T-helper 17 cell (primary cell): Measurements from ENCODE around the gene PSMD11. TPM values are rescaled to one million over a fixed set of nuclear protein-coding genes. Genes with fewer than 3 reads are reported as not detected.

Source experiments
- ATAC-seq: fragments of 150-1000 bp; cut with Tn5 transposase; 2 replicates; pipeline ENCODE4 v1.10.0; 2021; ENCODE audit warnings: mild to moderate bottlenecking, moderate library complexity
- DNase-seq, 3 donors: peaks; one replicate each; pipeline versions ENCODE4 v3.0.0 to v3.0.0-alpha.2; 2020 to 2021
- H3K9me3 ChIP-seq: one replicate; pipeline ENCODE4 v1.7.0; 2013; ENCODE audit warnings: low read length, mild to moderate bottlenecking; ENCODE audit not compliant: control insufficient read depth, poor library complexity, severe bottlenecking
- H3K27ac Mint-ChIP-seq: one replicate; pipeline ENCODE4 v1.8.0; 2022; ENCODE audit warnings: mild to moderate bottlenecking, moderate library complexity, mixed read lengths
- H3K27me3 Mint-ChIP-seq: one replicate; pipeline ENCODE4 v1.8.0; 2022; ENCODE audit warnings: mixed read lengths
- H3K36me3 Mint-ChIP-seq: one replicate; pipeline ENCODE4 v1.8.0; 2022; ENCODE audit warnings: low read depth, mixed read lengths
- H3K4me1 Mint-ChIP-seq: one replicate; pipeline ENCODE4 v1.8.0; 2022; ENCODE audit warnings: mild to moderate bottlenecking, mixed read lengths
- H3K4me3 Mint-ChIP-seq: one replicate; pipeline ENCODE4 v1.8.0; 2022; ENCODE audit warnings: mild to moderate bottlenecking, moderate library complexity, mixed read lengths
- total RNA-seq, 4 donors: library from RNA in 2 of 4; stranded (reverse) in 2 of 4; gene quantifications; one replicate each; pipeline ENCODE4 v1.2.3 and lab custom pipeline; 2022 to 2026

The PSMD11 gene
- total RNA-seq, 2 donors from 2014 or later = 66.1 to 81.7 TPM

DNA sequence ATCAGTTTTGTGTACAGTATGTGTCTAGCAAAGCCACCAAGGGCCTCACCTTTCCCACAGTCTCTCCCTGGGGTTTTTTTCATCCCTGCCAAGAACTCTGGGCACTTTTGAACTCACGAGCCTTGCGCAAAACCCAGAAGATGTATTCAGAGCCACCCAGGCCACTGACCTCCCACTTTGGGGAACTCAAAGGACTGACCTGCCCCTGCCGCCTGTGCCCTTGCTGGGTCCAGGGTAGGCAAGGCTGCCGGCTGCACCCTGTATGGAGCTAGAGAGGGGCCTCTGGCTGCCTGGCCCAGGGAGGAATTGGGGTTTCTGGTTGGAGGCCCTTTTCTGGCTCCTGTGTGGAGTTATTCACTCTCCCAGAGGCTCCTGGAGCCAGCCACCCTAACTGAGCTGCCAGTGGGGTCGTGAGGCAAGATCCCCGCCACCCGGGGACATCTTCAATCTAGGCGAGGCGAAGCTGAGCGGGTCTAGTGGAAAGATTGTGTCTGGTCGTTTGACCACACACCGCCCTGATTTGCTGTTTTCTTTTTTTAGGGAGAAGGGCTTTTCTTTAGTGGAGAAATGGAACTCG is 44.4 kb downstream of the PSMD11 start:
- ATAC-seq = no peak
- Mint-ChIP-seq H3K36me3 (peaks cover 2% of the 10 kb centered on the region), H3K27me3 (no peaks in the 10 kb centered on the region), H3K27ac (peak overlapping the region; percentile 85), H3K4me3 (peak overlapping the region; percentile 94), H3K4me1 (peaks cover 43% of the 10 kb centered on the region)
- DNase-seq = no peak
- no peaks in the 10 kb centered on the region for H3K9me3 ChIP-seq

DNA sequence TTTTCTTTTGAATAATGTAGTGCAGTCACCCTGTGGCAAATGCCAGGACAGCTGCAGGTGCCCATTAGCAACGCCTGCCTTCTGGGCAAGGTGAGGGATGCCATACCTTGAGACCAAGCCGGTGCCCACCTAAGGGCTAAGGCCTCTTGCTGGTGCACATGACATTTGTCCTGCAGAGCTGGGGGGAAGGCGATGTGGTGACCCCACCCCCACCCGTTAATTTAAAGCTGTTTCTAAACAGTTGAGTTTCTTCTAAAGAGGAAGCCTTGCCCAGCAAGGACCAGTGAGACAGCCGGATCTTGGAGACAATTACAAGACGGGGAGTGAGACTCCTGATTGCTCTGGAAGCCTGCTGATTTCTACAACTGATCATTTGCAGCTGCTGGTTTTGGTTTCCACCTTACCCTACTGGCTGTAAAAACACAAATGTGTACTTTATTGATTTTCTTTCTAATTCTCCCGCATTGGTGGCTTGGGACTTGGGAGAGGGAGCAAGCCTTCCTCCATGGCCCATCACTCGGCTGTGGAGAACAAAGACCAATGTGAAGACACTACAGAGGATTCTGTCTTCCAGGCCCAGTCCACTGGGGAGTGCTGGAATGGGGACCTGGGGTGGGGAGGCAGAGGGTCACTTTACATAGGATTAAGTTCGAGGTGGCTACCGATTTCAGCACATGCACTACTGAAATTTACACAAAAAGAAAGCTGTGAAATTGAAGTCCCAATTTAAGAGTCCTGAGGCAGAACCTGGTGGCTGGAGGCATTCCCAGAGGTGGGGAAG is 45.2 kb downstream of the PSMD11 start:
- peak overlapping the region; percentile 85 for H3K27ac Mint-ChIP-seq
- peaks cover 41% of the 10 kb centered on the region for H3K4me1 Mint-ChIP-seq
- H3K9me3 ChIP-seq = no peaks in the 10 kb centered on the region
- peaks cover 2% of the 10 kb centered on the region for H3K36me3 Mint-ChIP-seq
- ATAC-seq (no peak), DNase-seq (no peak)
- H3K4me3 Mint-ChIP-seq = peak overlapping the region; percentile 94
- H3K27me3 Mint-ChIP-seq = no peaks in the 10 kb centered on the region

DNA sequence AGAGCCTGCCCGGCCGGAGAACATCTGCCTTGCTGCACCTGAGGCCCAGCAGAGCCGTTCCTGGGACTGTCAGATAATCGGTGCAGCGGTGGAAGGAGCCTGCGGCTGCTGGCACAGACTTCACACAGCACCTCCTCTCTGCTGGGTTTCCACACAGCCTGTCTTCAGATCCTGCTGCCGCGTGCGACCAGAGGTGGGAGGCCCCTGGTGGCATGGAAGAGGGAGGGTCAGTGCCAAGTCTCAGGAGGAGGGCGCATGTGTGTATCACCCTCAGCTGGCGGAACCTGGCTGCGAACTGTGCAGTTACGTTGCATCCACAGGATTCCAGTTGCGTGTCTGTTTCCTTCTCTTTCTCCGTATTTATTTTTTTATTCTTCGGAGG is 45.8 kb downstream of the PSMD11 start:
- no peaks in the 10 kb centered on the region for H3K9me3 ChIP-seq
- no peaks in the 10 kb centered on the region for H3K27me3 Mint-ChIP-seq
- no peak for ATAC-seq
- peak overlapping the region; percentile 94 for H3K4me3 Mint-ChIP-seq
- DNase-seq = no peak
- H3K27ac Mint-ChIP-seq = peak overlapping the region; percentile 85
- H3K4me1 Mint-ChIP-seq = peaks cover 39% of the 10 kb centered on the region
- peaks cover 2% of the 10 kb centered on the region for H3K36me3 Mint-ChIP-seq

DNA sequence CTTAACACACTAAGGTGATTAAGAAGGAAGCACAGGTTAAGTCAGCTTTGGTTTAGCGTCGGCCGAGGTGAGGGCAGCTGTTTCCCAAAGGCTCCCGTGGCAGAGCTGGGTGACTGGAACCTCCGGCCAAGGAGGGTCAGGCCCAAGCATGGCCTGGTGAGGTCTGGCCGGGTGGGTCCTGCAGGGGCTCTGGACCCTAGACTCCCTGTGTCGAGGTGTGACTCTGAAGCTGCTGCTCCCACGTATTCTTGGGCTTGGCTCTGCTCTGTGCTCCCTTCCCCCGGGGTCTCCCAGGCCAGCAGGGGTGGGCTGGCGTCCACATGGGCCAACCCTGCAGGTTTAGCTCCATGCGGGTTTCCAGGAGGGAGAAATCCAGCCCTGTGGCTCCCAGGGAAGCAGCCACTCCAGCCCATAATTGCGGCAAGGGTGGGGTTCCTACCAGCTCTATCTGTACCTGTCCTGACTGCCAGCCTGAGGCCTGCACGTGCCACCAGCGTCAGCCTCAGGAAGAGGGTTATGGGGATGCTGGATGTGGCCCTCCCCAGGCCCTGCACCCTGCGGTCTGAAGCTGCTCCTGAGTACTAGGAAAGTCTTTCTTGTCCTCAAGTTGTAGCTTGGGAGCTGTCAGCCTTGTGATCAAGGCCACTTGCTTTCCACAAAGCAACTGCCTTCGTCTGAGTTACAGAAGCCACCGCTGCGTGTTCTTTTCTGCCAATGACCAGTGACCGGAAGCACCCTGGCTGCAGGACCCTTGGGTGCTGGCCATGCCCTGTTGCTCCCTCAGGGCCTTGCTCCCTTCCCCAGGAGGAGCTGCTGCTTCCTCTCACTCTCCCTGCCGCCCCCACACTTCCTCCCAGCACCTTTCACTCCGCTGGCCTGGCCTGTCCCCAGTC is 47.3 kb downstream of the PSMD11 start:
- peak overlapping the region; percentile 94 for H3K27ac Mint-ChIP-seq
- no peaks in the 10 kb centered on the region for H3K27me3 Mint-ChIP-seq
- H3K9me3 ChIP-seq = no peaks in the 10 kb centered on the region
- ATAC-seq = peak; percentile 20
- peak overlapping the region; percentile 78 for H3K4me3 Mint-ChIP-seq
- peaks cover 2% of the 10 kb centered on the region for H3K36me3 Mint-ChIP-seq
- peaks cover 39% of the 10 kb centered on the region for H3K4me1 Mint-ChIP-seq
- no peak for DNase-seq

DNA sequence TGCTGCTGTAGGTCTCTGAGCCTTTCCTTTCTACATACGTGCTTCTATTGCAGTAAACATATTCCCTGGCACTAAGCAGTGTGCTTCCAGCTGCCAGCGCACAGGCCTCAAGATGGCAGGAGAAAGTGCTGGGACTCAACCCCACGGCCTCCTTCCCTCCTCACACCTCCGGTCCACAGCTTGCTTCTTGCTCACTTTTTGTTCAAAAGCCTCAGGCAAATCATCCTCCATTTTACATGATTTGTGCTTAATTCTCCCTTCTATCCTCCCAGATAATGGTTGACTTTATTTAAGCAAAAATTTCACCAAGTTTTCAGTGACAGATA is 47.9 kb downstream of the PSMD11 start:
- Mint-ChIP-seq H3K27ac (peak overlapping the region; percentile 94), H3K4me1 (peaks cover 39% of the 10 kb centered on the region), H3K27me3 (no peaks in the 10 kb centered on the region), H3K4me3 (peak overlapping the region; percentile 78), H3K36me3 (peaks cover 2% of the 10 kb centered on the region)
- peak; percentile 10 for ATAC-seq
- H3K9me3 ChIP-seq = no peaks in the 10 kb centered on the region
- no peak for DNase-seq

DNA sequence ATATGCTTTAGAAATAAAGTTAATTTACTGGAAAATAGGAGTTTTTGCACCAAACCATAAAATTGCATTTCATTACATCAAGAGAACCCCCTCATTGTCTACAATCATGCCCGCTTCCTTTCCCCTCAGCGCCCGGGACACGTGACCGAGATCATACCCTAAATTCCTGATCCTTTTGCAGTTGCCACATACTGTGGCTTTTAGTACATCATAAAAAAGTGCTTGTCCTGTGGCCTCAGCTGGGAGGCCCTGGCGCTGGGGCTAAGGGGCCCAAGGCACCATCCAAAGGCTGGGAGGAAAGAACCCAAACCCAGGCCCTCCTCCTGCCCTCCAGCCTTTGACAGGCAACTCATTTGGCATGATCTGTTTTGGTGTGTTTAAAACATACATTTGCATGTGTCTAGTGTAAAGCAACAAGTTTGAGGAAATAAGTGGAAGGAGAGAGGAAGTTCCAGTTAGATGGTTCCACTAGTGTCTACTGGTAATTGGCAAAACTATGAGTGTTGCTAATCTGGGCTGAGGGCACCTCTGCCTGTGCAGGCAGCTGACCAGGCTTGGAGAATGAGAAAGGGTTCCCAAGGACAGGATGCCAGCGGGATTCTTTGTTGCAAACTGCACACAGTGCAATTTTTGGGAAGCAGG is 48.5 kb downstream of the PSMD11 start:
- peak overlapping the region; percentile 78 for H3K4me3 Mint-ChIP-seq
- H3K36me3 Mint-ChIP-seq = peaks cover 2% of the 10 kb centered on the region
- H3K9me3 ChIP-seq = no peaks in the 10 kb centered on the region
- H3K4me1 Mint-ChIP-seq = peaks cover 36% of the 10 kb centered on the region
- H3K27me3 Mint-ChIP-seq = no peaks in the 10 kb centered on the region
- ATAC-seq (no peak), DNase-seq (no peak)
- H3K27ac Mint-ChIP-seq = peak overlapping the region; percentile 94

DNA sequence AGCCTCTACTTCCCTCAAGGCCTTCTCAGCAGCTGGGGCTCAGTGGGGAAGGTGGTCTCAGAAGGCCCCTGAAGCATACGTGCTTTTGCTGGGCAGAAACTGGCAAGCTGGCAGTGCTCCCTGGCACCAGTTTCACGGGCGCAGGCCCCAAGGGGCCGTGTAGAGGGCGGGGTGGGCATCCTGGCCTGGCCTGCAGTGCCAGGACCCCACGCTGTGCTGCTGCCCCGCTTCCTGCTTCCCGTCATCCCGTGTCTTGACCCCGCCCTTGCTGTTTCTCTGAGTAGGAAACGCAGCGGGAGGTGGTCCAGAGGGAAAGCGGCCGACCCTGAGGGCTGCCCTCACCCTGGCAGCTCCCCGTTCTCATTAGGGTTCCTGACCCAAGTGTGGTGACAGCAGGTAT is 49.3 kb downstream of the PSMD11 start:
- H3K27ac Mint-ChIP-seq = no peak overlapping the region
- H3K4me1 Mint-ChIP-seq = peaks cover 30% of the 10 kb centered on the region
- no peak overlapping the region for H3K4me3 Mint-ChIP-seq
- no peaks in the 10 kb centered on the region for H3K27me3 Mint-ChIP-seq
- H3K36me3 Mint-ChIP-seq = no peaks in the 10 kb centered on the region
- H3K9me3 ChIP-seq = no peaks in the 10 kb centered on the region
- DNase-seq (no peak), ATAC-seq (no peak)

DNA sequence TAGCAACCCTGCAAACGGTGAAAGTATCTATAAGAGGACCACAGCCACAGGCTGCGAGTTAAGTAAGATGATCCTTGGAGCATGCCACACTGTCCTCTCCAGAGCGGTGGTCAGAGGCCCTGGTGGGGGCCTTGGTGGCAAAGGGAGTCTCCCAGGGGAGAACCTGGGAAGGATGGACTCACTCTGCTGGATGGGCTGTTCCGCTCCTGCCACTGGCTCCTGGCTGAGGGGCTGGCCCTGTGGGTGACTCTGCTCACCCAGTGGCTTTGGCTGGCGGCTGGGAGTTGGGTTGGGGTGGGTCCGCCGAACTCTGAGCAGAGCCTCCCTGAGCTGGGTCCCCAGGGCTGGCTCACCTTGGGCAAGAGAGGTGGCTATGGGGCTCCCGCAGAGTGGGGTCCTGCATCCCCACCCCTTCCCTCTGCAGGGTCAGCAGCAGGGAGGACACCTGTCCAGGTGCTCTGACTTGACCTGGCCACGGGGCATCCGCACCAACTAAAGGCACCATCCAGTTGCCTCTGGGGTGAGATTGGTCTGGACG is 49.7 kb downstream of the PSMD11 start:
- Mint-ChIP-seq H3K4me3 (no peak overlapping the region), H3K27ac (no peak overlapping the region), H3K27me3 (no peaks in the 10 kb centered on the region), H3K4me1 (peaks cover 25% of the 10 kb centered on the region), H3K36me3 (no peaks in the 10 kb centered on the region)
- ATAC-seq = no peak
- no peak for DNase-seq
- no peaks in the 10 kb centered on the region for H3K9me3 ChIP-seq

DNA sequence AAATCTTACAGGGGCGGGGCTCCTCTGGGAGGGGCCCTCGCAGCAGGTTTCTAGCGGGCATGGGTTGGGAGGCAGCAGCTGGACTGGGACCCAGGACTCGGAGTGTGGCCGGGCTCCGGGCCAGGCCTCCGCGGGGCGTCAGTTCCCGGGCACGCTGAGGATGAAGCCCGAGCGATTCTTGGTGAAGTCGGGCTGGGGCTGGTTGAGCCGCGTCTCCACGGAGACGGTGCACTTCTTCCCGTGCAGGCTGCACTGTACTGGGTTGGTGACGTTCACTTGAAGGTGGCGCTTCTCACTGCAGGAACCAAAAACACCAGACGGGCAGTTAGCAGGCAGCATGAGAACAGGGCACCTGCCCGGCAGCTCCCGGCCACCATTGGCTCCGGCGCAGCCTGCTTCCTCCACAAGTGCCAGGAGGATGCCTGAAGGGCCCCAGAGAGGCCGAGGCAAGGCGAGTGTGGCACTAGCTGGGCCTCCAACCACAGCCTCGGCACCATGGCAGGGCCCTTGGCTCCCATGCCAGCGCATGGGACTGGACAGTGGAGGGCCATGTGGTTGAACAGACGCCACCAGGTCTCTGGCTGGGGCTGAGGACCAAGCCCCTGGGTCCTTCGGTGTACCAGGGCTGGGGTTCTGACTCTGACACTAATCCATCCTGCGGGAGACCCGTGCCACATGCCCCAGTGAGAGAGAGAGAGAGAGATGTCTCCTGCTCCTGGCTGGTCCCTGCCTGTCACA is 50.5 kb downstream of the PSMD11 start:
- H3K4me3 Mint-ChIP-seq = no peak overlapping the region
- H3K9me3 ChIP-seq = no peaks in the 10 kb centered on the region
- H3K27me3 Mint-ChIP-seq = no peaks in the 10 kb centered on the region
- ATAC-seq = no peak
- H3K27ac Mint-ChIP-seq = no peak overlapping the region
- DNase-seq = no peak
- peaks cover 20% of the 10 kb centered on the region for H3K4me1 Mint-ChIP-seq
- no peaks in the 10 kb centered on the region for H3K36me3 Mint-ChIP-seq

DNA sequence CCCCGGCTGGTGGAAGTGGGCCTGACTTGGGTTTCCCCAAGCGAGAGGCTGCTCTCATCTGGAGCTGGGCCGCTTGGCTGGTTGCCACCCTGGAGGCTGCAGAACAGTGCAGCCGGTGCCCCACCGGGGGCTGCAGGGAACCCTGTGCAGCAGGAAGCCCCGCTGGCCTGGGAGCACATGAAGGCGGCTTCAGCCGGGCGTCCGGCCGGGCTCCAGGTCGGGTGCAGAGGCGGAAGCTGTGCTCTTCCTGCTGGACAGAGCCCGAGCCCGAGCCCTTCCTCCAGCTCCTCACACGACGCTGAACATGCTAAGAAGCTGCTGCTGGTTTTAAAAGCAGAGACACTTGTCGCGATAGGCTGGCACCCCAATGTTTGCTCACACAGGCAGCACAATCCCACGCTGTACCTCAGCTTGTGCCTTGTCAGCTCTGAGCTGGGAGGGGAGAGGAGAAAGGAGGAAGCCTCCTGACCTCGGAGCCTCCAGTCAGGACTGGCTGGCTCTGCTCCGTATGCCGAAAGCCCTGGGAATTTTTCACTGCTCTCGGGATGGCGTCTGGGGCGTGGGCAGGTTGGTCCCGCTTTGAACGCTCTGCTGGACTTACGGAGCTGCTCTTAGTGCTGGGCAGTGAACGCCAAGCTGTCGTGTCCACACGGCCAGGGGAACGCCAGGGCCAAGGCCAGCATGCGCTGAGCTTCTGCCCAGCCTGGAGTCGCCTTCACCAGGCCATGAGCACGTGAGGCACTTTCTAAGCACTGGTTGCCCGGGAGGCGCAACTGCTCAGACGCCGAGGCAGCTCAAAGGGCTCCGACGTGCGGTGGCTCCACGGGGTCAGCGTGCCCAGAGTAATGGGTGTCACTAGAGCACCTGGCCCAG is 51.3 kb downstream of the PSMD11 start:
- DNase-seq (no peak), ATAC-seq (no peak)
- Mint-ChIP-seq H3K27ac (no peak overlapping the region), H3K36me3 (no peaks in the 10 kb centered on the region), H3K4me3 (no peak overlapping the region), H3K27me3 (no peaks in the 10 kb centered on the region), H3K4me1 (peaks cover 17% of the 10 kb centered on the region)
- H3K9me3 ChIP-seq = no peaks in the 10 kb centered on the region

DNA sequence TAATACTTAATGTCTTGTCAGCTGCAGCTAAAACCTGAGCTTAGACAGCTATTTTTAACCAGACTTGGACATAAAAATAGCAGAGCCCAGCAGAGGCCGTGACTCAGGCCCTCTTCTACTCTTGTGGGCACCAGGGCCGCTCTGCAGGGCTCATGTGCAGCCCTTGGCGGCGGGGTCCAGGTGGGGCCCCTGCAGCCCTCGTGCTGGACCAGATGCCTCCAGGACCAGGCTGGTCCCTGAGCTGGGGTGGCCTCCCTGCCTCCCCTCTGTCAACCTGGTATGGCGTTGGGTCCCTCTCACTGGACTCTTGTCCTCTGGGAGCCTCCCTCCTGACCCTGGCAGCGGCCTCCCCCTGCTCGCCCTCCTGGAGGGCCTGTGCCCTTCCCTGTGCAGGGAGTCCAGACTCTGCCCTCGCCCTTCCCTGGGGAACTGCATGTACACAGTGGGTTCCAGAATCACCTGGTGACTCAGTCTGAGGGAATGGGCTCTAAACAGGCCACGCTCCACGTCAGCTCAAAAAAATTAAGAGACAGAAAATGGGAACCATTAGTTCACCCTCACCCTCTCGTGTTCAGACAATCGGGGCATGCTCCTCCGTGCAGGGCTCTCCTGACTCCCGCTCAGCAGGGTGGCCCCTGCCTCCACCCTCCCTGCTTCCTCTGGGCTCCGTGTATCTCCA is 52.2 kb downstream of the PSMD11 start:
- H3K4me1 Mint-ChIP-seq = peaks cover 15% of the 10 kb centered on the region
- DNase-seq = no peak
- no peaks in the 10 kb centered on the region for H3K27me3 Mint-ChIP-seq
- ATAC-seq = no peak
- H3K36me3 Mint-ChIP-seq = no peaks in the 10 kb centered on the region
- H3K9me3 ChIP-seq = no peaks in the 10 kb centered on the region
- H3K27ac Mint-ChIP-seq = no peak overlapping the region
- no peak overlapping the region for H3K4me3 Mint-ChIP-seq
